A673 (cell line): ENCODE results near the gene GPR21.

Experiments
- CTCF ChIP-seq: fragments of 300-800, 200-600 bp; sonication (generic); conservative IDR thresholded peaks from 2 replicates; pipeline ENCODE4 v1.5.1; 2017; ENCODE audit warnings: low read depth, mild to moderate bottlenecking, antibody characterized with exemption, low read length, moderate library complexity, mixed read lengths
- EZH2 ChIP-seq: fragments of 200-600 bp; sonication (generic); IDR thresholded peaks from 2 replicates; pipeline ENCODE4 v1.6.1; 2017; ENCODE audit warnings: borderline replicate concordance, low read depth, mild to moderate bottlenecking, mixed read lengths, antibody characterized with exemption, low read length; ENCODE audit not compliant: poor library complexity, severe bottlenecking

GRCh38 chr9:123005964-123006363 is 27.5 kb upstream of the GPR21 start:
- no peak for TF ChIP-seq CTCF
- TF ChIP-seq EZH2: no peak
